ENCODE measurements around the gene USH2A. TPM values are rescaled to one million over a fixed set of nuclear protein-coding genes. Genes with fewer than 3 reads are reported as not detected.

USH2A gene
- total and polyA plus RNA-seq, 8 donors = 0.03 to 0.28 (median 0.06) TPM

DNA sequence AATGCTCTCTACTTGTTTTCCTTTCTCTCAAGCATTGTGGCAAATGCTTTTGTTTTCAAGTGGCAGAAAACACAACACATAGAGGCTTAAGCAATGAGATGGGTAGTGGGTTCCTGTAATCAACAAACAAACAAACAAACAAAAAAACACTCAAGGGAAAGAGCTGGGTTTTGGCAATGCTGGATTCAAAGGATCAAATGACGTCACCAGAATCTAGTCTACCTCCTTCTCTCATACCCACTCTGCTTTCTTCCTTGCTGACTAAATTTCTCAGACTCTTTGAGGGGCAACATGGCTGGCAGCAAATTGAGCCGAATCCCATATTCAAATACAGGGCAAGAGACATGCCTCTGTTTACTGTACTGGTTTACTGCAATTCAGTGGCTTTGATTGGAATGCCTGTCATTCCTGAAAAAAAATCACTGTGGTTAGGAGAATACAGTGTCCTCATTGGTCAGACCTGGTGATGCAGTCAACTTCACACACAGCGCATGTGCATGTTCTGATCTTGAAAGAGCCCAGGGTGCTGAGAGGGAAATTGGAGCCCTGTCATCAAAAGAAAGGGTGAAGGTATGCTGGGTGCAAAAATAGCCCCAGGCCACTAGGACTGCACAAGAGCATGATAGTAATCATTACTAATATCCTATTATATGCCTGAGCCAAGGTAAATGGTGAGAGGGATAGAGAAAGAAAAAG is 500.0 kb downstream of the USH2A start:
- H3K27ac ChIP-seq = no peak overlapping the region
- H3K36me3 ChIP-seq = no peaks in the 10 kb centered on the region
- no peak overlapping the region for H3K4me3 ChIP-seq
- WGBS, 2 donors = 36 to 47% methylated on average over 3 of the region's 3 CpGs
- no peaks in the 10 kb centered on the region for H3K4me1 ChIP-seq
- DNase-seq = no peak
- FAIRE-seq = no peak
- ATAC-seq = no peak
- no peaks in the 10 kb centered on the region for H3K27me3 ChIP-seq
- intact Hi-C loops (cut with DNase I) = no loop called here
- no peaks in the 10 kb centered on the region for H3K9me3 ChIP-seq
- TF ChIP-seq, protein P1, sequence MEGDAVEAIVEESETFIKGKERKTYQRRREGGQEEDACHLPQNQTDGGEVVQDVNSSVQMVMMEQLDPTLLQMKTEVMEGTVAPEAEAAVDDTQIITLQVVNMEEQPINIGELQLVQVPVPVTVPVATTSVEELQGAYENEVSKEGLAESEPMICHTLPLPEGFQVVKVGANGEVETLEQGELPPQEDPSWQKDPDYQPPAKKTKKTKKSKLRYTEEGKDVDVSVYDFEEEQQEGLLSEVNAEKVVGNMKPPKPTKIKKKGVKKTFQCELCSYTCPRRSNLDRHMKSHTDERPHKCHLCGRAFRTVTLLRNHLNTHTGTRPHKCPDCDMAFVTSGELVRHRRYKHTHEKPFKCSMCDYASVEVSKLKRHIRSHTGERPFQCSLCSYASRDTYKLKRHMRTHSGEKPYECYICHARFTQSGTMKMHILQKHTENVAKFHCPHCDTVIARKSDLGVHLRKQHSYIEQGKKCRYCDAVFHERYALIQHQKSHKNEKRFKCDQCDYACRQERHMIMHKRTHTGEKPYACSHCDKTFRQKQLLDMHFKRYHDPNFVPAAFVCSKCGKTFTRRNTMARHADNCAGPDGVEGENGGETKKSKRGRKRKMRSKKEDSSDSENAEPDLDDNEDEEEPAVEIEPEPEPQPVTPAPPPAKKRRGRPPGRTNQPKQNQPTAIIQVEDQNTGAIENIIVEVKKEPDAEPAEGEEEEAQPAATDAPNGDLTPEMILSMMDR (IDR thresholded peaks at IDR 0.05) = no peak

DNA sequence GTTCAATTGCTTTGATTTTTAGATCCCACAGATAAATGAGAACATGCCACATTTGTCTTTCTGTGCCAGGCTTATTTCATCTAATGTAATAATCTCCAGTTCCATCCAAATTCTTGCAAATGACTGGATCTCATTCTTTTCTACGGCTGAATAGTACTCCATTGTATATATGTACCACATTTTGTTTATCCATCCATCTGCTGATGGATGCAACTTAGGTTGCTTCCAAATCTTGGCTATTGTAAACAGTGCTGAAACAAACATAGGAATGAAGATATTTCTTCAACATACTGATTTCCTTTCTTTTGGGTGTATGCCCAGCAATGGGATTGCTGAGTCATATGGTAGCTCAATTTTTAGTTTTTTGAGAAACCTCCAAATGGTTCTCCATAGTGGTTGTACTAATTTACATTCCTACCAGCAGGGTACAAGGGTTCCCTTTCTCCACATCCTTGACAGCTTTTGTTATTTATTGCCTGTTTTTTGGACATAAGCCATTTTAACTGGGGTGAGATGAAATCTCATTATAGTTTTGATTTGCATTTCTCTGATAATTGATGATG is 511.8 kb downstream of the USH2A start:
- TF ChIP-seq, protein P1 (IDR thresholded peaks at IDR 0.05) = no peak
- no peak overlapping the region for H3K4me3 ChIP-seq
- ATAC-seq (no peak), FAIRE-seq (no peak), DNase-seq (no peak)
- intact Hi-C loops (cut with DNase I) = no loop called here
- 74 to 80% methylated on average over 1 of the region's 1 CpG for WGBS, 2 donors
- H3K36me3 ChIP-seq = no peaks in the 10 kb centered on the region
- H3K27me3 ChIP-seq = no peaks in the 10 kb centered on the region
- no peaks in the 10 kb centered on the region for H3K9me3 ChIP-seq
- no peak overlapping the region for H3K27ac ChIP-seq
- no peaks in the 10 kb centered on the region for H3K4me1 ChIP-seq

DNA sequence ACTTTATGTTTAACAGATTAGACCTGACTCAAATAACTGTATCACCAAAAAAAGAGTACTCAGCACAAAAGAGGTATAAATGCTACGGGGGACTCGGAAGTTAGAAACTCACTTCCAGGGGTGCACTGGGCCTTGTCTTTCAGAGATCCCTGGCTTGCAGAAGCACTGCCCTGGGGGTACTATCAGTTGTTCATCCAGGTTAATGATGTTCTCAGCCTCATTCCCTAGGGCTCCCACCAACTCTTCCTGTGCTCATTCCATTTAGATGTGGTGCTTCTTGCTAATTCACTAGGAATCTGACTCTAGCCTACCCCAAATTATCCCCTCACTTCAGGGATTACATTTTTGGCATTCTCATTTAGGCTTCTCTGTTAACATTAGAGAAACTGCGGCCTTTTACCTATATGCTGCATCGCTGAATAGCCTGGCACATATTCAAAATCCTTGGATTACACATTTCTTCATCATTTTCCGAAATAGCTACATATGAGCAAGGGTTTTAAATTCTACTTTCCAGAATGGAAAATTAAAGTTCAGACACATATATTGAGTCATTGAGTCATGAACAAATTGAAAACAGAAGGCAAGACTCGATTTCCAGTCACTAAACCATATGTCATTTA is 517.6 kb downstream of the USH2A start:
- H3K27ac ChIP-seq = no peak overlapping the region
- no peaks in the 10 kb centered on the region for H3K27me3 ChIP-seq
- intact Hi-C loops (cut with DNase I) = no loop called here
- DNase-seq (no peak), ATAC-seq (no peak), FAIRE-seq (no peak)
- no peaks in the 10 kb centered on the region for H3K4me1 ChIP-seq
- no peaks in the 10 kb centered on the region for H3K9me3 ChIP-seq
- H3K4me3 ChIP-seq = no peak overlapping the region
- 61 to 74% methylated on average over 6 of the region's 6 CpGs for WGBS, 2 donors
- TF ChIP-seq, protein P1 (IDR thresholded peaks at IDR 0.05) = no peak
- H3K36me3 ChIP-seq = no peaks in the 10 kb centered on the region

DNA sequence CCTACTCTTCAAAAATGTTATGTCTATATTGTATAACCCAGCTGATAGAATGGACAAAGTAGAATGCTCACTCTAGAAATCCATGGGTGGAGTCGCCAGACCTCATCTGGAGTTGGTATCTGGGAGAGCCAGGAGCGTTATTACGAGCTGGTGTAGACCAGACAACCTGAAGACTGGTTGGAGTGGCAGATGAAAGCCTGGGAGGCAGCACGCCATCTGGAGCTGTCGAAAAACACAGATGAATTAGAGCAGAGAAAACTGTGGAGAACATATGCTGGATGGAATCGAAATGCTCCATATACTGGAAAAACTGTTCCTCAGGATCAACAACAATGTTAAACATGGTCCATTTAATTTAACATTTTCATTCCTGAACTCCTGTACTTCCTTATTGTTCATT is 522.6 kb downstream of the USH2A start:
- FAIRE-seq (no peak), DNase-seq (no peak), ATAC-seq (peak in 2 of 4 donors; percentile 62 to 80)
- Histone ChIP-seq H3K9me3 (no peaks in the 10 kb centered on the region), H3K27me3 (no peaks in the 10 kb centered on the region), H3K4me3 (no peak overlapping the region), H3K4me1 (no peaks in the 10 kb centered on the region), H3K36me3 (no peaks in the 10 kb centered on the region), H3K27ac (no peak overlapping the region)
- TF ChIP-seq, protein P1 (IDR thresholded peaks at IDR 0.05) = no peak
- intact Hi-C loops (cut with DNase I) = no loop called here
- WGBS, 2 donors = 55 to 57% methylated on average over 6 of the region's 6 CpGs

DNA sequence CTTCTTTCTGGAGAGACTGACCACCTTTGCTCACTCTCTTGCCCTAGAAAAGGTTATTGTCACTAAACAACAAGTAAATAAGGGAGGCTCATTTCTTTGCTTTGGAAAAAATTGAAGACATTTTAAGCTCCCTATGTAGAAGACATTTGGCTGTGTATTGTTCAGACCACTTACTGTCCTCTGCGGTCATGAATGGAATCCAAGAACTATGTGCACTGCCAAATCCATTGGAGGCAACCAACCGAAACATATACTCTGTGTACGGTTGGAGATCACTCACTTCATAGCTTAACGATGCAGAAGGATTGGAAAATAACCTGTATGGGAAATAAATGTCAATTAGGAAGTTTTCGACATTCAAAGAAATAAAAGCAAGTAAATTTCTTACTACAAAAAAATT is 523.3 kb downstream of the USH2A start:
- H3K4me3 ChIP-seq = no peak overlapping the region
- H3K4me1 ChIP-seq = no peaks in the 10 kb centered on the region
- no peaks in the 10 kb centered on the region for H3K9me3 ChIP-seq
- intact Hi-C loops (cut with DNase I) = no loop called here
- no peak overlapping the region for H3K27ac ChIP-seq
- DNase-seq (no peak), FAIRE-seq (no peak), ATAC-seq (no peak)
- no peaks in the 10 kb centered on the region for H3K27me3 ChIP-seq
- WGBS, 2 donors = 74 to 84% methylated on average over 5 of the region's 5 CpGs
- TF ChIP-seq, protein P1 (IDR thresholded peaks at IDR 0.05) = no peak
- H3K36me3 ChIP-seq = no peaks in the 10 kb centered on the region

Data from pancreas (tissue), 10 donors.